Lower leg skin (tissue), 4 donors: Measurements from ENCODE around the gene INSIG2. TPM values are rescaled to one million over a fixed set of nuclear protein-coding genes. Genes with fewer than 3 reads are reported as not detected.
"Not testable (repeated sequence)": the region's sequence is repeated elsewhere in the genome, so short reads cannot be mapped to it uniquely, and the experiment has no call there.

ENCODE experiments used
- DNase-seq, 2 donors: peaks; one replicate each; pipeline ENCODE4 v3.0.0-alpha.2; 2019; ENCODE audit warnings: low spot score in 2 of 2
- H3K4me3 ChIP-seq: fragments of 200-600 bp; sonication (generic); 2 replicates; pipeline ENCODE4 v1.5.1; 2017; ENCODE audit warnings: mild to moderate bottlenecking, low read depth; ENCODE audit not compliant: poor library complexity, severe bottlenecking
- POLR2A ChIP-seq, 2 donors: fragments of 450-650 bp; IDR thresholded peaks; one replicate each; pipeline ENCODE4 v1.6.1; 2016 to 2017; ENCODE audit warnings: antibody characterized with exemption in 2 of 2, mild to moderate bottlenecking in 1 of 2, moderate library complexity in 1 of 2
- WGBS, 2 donors: methylation state at CpG; one replicate each; pipeline ENCODE4 v1.1.5; 2018; 5-methylcytosine and 5-hydroxymethylcytosine counted together
- intact Hi-C: fragments of 100-400 bp; cut with DNase I; formaldehyde crosslinking; loops from one replicate; pipeline ENCODE4 v1.15.0; 2023; ENCODE audit warnings: low total_unique reads
- total RNA-seq, 4 donors: library from RNA; depleted of rRNA; stranded (reverse); fragments of >200 nt; gene quantifications; one replicate each; pipeline ENCODE4 v1.1.0, GENCODE V29; 2016
- TF ChIP-seq, protein P1 (sequence below), 3 donors: fragments of 450-650 bp; IDR thresholded peaks; one replicate each; pipeline ENCODE4 v1.5.1; 2016; ENCODE audit warnings: antibody characterized with exemption in 3 of 3, mild to moderate bottlenecking in 3 of 3, moderate library complexity in 2 of 3

Gene INSIG2
- total RNA-seq, 4 donors from 2014 or later: 11.6 to 13.6 (median 12.5) TPM

GRCh38 chr2:118090387-118091139 is 2.3 kb downstream of the INSIG2 start:
- 89 to 90% methylated on average over 5 of the region's 5 CpGs for WGBS, 2 donors
- intact Hi-C loops: no loop called here
- no peak overlapping the region for H3K4me3 ChIP-seq

DNA sequence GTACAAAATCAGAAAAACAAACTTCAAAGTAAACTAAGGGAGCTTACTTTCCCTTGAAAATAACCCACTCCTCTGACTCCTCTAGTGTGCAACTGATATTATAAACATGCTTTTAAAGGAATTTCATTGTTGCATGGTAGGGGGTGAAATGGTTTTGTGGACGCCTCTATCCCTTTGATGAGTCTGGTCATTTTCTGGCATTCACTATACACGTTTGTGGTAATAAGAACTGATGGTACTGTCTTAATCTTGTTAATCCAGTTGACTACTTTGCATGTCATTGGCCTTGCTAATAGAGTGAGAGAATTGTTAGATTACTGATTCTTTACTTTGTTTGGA is 2.8 kb downstream of the INSIG2 start:
- DNase-seq: no peak
- WGBS, 2 donors: 74 to 88% methylated on average over 2 of the region's 2 CpGs
- H3K4me3 ChIP-seq: no peak overlapping the region
- intact Hi-C loops: no loop called here
- TF ChIP-seq POLR2A (IDR thresholded peaks at IDR 0.05): no peak
- TF ChIP-seq, protein P1, sequence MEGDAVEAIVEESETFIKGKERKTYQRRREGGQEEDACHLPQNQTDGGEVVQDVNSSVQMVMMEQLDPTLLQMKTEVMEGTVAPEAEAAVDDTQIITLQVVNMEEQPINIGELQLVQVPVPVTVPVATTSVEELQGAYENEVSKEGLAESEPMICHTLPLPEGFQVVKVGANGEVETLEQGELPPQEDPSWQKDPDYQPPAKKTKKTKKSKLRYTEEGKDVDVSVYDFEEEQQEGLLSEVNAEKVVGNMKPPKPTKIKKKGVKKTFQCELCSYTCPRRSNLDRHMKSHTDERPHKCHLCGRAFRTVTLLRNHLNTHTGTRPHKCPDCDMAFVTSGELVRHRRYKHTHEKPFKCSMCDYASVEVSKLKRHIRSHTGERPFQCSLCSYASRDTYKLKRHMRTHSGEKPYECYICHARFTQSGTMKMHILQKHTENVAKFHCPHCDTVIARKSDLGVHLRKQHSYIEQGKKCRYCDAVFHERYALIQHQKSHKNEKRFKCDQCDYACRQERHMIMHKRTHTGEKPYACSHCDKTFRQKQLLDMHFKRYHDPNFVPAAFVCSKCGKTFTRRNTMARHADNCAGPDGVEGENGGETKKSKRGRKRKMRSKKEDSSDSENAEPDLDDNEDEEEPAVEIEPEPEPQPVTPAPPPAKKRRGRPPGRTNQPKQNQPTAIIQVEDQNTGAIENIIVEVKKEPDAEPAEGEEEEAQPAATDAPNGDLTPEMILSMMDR (IDR thresholded peaks at IDR 0.05): no peak

More at GRCh38 chr2:118090387-118091139, 2.3 kb downstream of the INSIG2 start:
- no peak for DNase-seq
- TF ChIP-seq, protein P1 (IDR thresholded peaks at IDR 0.05): no peak
- no peak for TF ChIP-seq POLR2A (IDR thresholded peaks at IDR 0.05)

DNA sequence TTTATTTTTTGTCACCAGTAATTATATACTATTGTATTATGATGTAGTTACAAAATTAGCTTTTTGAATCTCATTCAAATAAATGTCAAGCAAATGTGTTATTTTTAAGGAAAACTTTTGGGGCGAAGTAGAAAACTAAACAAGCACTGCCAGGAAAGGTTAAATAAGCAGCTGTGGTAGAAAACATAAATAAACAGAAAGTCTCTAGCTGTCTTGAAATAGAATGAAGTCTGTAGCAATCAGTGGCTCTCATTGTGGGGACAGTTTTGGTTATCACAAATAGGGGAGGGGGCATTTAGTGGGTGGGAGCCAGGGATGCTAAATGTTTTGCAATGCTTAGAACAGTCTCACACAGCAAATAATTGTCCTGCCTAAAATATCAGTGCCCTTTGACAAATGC is 3.4 kb downstream of the INSIG2 start:
- intact Hi-C loops: no loop called here
- 83 to 85% methylated on average over 1 of the region's 1 CpG for WGBS, 2 donors
- H3K4me3 ChIP-seq: no peak overlapping the region
- DNase-seq: no peak
- no peak for TF ChIP-seq POLR2A (IDR thresholded peaks at IDR 0.05)

GRCh38 chr2:118094102-118094501 is 5.8 kb downstream of the INSIG2 start:
- H3K4me3 ChIP-seq, DNase-seq, intact Hi-C loops: not testable (repeated sequence)

GRCh38 chr2:118094503-118094902 is 6.2 kb downstream of the INSIG2 start:
- WGBS, 2 donors: 73 to 84% methylated on average over 2 of the region's 2 CpGs
- H3K4me3 ChIP-seq: no peak overlapping the region
- TF ChIP-seq, protein P1 (IDR thresholded peaks at IDR 0.05): no peak
- TF ChIP-seq POLR2A (IDR thresholded peaks at IDR 0.05): no peak
- DNase-seq: no peak
- intact Hi-C loops: no loop called here

DNA sequence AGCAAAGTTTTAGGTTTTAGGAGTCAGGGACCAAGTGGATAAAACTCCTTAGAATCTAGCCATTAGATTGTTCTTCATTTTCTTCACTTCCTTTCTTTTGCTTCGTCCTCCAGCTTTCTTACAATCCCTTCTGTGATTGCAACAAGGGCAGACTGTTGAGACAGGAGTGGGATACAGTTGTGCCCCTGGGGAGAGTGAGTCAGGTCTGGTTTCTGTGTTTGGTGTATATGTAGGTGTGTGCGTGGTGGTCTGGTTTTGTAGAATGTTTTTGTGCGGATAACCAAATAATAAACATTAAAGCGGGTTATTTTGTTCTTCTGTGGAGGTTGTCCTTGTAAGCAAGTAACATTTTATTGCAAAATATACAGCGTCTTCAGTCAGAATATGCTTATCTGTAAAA is 7.3 kb downstream of the INSIG2 start:
- intact Hi-C loops: no loop called here
- 76 to 88% methylated on average over 5 of the region's 5 CpGs for WGBS, 2 donors
- no peak overlapping the region for H3K4me3 ChIP-seq

GRCh38 chr2:118097657-118098056 is 9.4 kb downstream of the INSIG2 start:
- intact Hi-C loops: no loop called here
- WGBS, 2 donors: 84% methylated on average over 4 of the region's 4 CpGs
- DNase-seq: no peak
- TF ChIP-seq, protein P1 (IDR thresholded peaks at IDR 0.05): no peak
- TF ChIP-seq POLR2A (IDR thresholded peaks at IDR 0.05): no peak
- H3K4me3 ChIP-seq: no peak overlapping the region

More for the DNA sequence above, 7.3 kb downstream of the INSIG2 start:
- no peak for TF ChIP-seq POLR2A (IDR thresholded peaks at IDR 0.05)
- no peak for DNase-seq
